ENCODE measurements around the gene TENM4.

- TF ChIP-seq CTCF (IDR thresholded peaks at IDR 0.05) = no peak
- no peak for TF ChIP-seq EP300 (IDR thresholded peaks at IDR 0.05)
Measured at GRCh38 chr11:78855116-78855515, 585.7 kb downstream of the TENM4 start.
